ENCODE data around the gene TMEM145. TPM values are rescaled to one million over a fixed set of nuclear protein-coding genes. Genes with fewer than 3 reads are reported as not detected.

The TMEM145 gene
- polyA plus RNA-seq, 1 donor from 2014 or later = 30.9 TPM

DNA sequence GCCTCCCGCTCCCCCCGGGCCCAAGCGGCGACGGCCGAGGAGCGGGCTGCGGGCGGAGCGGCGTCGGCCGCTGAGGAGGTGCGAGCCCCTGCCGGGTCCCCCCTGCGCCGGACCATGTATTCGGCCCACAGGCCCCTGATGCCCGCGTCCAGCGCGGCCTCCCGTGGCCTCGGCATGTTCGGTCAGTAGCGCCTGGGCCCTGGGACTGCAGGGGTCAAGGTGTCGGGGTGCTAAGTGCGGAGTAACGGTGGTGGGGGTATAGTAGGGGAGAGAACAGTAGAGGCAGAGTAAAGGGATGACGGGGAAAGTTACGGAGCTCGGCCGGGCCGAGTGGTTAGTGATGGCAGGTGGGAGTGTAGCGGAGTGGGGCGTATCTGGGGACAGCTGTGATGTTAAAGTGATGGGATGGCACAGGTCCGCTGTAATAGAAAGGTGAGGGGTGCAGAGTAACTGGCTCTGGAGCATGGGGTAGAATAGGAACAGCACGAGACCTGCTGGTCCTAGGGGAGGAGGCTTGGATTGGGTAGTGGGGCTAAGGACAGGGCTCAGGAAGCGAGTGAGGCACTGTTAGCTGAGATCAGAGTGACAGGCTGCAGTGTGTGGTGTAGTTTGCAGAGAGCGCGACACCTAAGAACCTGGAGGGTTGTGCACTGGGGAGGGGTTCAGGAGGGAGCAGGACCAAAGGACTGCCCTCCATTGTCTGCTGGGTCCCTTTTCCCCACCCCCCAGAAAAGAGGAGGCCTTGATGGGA lies 28.3 kb upstream of the TMEM145 start:
- no peak overlapping the region for H2AFZ ChIP-seq (ENCODE audit: low read depth, low read length)
- no peaks in the 10 kb centered on the region for H3F3A ChIP-seq (ENCODE audit: insufficient read depth, low read length, poor library complexity, severe bottlenecking)
- peaks cover 10% of the 10 kb centered on the region for H4K20me1 ChIP-seq (ENCODE audit: insufficient read depth)
- H3K4me2 ChIP-seq (ENCODE audit: low read length) = peak overlapping the region; percentile 63
- H3K79me2 ChIP-seq (replicated peaks; ENCODE audit: insufficient read depth, low read length) = peaks cover 32% of the 10 kb centered on the region
- H3K27ac ChIP-seq (ENCODE audit: low read length) = peak overlapping the region; percentile 82
- no peaks in the 10 kb centered on the region for H3K9me2 ChIP-seq (ENCODE audit: insufficient read depth, low read length)
- no peak for TF ChIP-seq TAF1 (IDR thresholded peaks at IDR 0.05; ENCODE audit: low read depth)
- no peak for TF ChIP-seq EZH2 (IDR thresholded peaks at IDR 0.05; ENCODE audit: borderline replicate concordance, insufficient read depth, low read length, poor library complexity, severe bottlenecking)
- TF ChIP-seq, protein P1, sequence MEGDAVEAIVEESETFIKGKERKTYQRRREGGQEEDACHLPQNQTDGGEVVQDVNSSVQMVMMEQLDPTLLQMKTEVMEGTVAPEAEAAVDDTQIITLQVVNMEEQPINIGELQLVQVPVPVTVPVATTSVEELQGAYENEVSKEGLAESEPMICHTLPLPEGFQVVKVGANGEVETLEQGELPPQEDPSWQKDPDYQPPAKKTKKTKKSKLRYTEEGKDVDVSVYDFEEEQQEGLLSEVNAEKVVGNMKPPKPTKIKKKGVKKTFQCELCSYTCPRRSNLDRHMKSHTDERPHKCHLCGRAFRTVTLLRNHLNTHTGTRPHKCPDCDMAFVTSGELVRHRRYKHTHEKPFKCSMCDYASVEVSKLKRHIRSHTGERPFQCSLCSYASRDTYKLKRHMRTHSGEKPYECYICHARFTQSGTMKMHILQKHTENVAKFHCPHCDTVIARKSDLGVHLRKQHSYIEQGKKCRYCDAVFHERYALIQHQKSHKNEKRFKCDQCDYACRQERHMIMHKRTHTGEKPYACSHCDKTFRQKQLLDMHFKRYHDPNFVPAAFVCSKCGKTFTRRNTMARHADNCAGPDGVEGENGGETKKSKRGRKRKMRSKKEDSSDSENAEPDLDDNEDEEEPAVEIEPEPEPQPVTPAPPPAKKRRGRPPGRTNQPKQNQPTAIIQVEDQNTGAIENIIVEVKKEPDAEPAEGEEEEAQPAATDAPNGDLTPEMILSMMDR (IDR thresholded peaks at IDR 0.05; ENCODE audit: poor library complexity, severe bottlenecking) = no peak
- no peak for TF ChIP-seq SMC3 (conservative IDR thresholded peaks at IDR 0.05; ENCODE audit: poor library complexity)
- no peak for TF ChIP-seq RAD21 (conservative IDR thresholded peaks at IDR 0.05)
- no peak for TF ChIP-seq POLR2AphosphoS5 (IDR thresholded peaks at IDR 0.05)
- peak; percentile 27 for TF ChIP-seq MXI1 (conservative IDR thresholded peaks at IDR 0.05; ENCODE audit: poor library complexity, severe bottlenecking)
- TF ChIP-seq EP300 (conservative IDR thresholded peaks at IDR 0.05; ENCODE audit: poor library complexity, severe bottlenecking) = no peak
- TF ChIP-seq, protein P2, sequence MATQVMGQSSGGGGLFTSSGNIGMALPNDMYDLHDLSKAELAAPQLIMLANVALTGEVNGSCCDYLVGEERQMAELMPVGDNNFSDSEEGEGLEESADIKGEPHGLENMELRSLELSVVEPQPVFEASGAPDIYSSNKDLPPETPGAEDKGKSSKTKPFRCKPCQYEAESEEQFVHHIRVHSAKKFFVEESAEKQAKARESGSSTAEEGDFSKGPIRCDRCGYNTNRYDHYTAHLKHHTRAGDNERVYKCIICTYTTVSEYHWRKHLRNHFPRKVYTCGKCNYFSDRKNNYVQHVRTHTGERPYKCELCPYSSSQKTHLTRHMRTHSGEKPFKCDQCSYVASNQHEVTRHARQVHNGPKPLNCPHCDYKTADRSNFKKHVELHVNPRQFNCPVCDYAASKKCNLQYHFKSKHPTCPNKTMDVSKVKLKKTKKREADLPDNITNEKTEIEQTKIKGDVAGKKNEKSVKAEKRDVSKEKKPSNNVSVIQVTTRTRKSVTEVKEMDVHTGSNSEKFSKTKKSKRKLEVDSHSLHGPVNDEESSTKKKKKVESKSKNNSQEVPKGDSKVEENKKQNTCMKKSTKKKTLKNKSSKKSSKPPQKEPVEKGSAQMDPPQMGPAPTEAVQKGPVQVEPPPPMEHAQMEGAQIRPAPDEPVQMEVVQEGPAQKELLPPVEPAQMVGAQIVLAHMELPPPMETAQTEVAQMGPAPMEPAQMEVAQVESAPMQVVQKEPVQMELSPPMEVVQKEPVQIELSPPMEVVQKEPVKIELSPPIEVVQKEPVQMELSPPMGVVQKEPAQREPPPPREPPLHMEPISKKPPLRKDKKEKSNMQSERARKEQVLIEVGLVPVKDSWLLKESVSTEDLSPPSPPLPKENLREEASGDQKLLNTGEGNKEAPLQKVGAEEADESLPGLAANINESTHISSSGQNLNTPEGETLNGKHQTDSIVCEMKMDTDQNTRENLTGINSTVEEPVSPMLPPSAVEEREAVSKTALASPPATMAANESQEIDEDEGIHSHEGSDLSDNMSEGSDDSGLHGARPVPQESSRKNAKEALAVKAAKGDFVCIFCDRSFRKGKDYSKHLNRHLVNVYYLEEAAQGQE (IDR thresholded peaks at IDR 0.05; ENCODE audit: borderline replicate concordance) = no peak
- H3K9ac ChIP-seq (ENCODE audit: low read length) = peak overlapping the region; percentile 93
- peak overlapping the region; percentile 95 for H3K4me3 ChIP-seq (ENCODE audit: low read length)
- H3K36me3 ChIP-seq (ENCODE audit: insufficient read depth, low read length) = no peaks in the 10 kb centered on the region
- no peaks in the 10 kb centered on the region for H3K27me3 ChIP-seq (ENCODE audit: insufficient read depth, low read depth, low read length)
- no peaks in the 10 kb centered on the region for H3K9me3 ChIP-seq (ENCODE audit: low read length)

DNA sequence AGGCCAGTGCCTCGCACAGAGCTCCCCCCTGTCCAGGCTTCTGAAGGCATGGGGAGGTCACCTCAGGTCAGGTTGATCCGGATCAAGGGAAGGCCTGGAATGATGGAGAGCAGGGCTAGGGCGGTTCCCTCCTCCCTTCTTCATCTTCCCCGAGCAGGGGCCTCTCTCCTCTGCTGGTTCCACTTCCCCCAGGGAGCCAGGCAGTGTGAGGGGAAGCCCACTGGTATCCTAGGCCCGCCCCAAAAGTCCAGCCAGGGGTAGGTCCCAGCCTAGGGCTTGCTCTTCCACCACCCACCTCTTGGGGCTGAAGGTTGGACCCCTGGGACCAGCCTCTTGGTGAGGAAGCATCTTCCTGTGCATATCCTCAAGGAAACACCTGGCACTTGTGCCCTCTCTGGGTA lies 27.6 kb upstream of the TMEM145 start:
- H3K36me3 ChIP-seq (ENCODE audit: insufficient read depth, low read length) = no peaks in the 10 kb centered on the region
- no peaks in the 10 kb centered on the region for H3K9me3 ChIP-seq (ENCODE audit: low read length)

More for the DNA sequence above, 27.6 kb upstream of the TMEM145 start:
- H3K27ac ChIP-seq (ENCODE audit: low read length) = peak overlapping the region; percentile 82
- H4K20me1 ChIP-seq (ENCODE audit: insufficient read depth) = peaks cover 10% of the 10 kb centered on the region
- no peaks in the 10 kb centered on the region for H3K27me3 ChIP-seq (ENCODE audit: insufficient read depth, low read depth, low read length)
- H2AFZ ChIP-seq (ENCODE audit: low read depth, low read length) = no peak overlapping the region
- peak overlapping the region; percentile 95 for H3K4me3 ChIP-seq (ENCODE audit: low read length)
- TF ChIP-seq MXI1 (conservative IDR thresholded peaks at IDR 0.05; ENCODE audit: poor library complexity, severe bottlenecking) (no peak), RAD21 (conservative IDR thresholded peaks at IDR 0.05) (no peak), SMC3 (conservative IDR thresholded peaks at IDR 0.05; ENCODE audit: poor library complexity) (no peak), POLR2AphosphoS5 (IDR thresholded peaks at IDR 0.05) (no peak), EZH2 (IDR thresholded peaks at IDR 0.05; ENCODE audit: borderline replicate concordance, insufficient read depth, low read length, poor library complexity, severe bottlenecking) (no peak), TAF1 (IDR thresholded peaks at IDR 0.05; ENCODE audit: low read depth) (no peak), EP300 (conservative IDR thresholded peaks at IDR 0.05; ENCODE audit: poor library complexity, severe bottlenecking) (no peak)
- TF ChIP-seq, protein P1 (IDR thresholded peaks at IDR 0.05; ENCODE audit: poor library complexity, severe bottlenecking) = no peak
- TF ChIP-seq, protein P2 (IDR thresholded peaks at IDR 0.05; ENCODE audit: borderline replicate concordance) = no peak
- no peaks in the 10 kb centered on the region for H3K9me2 ChIP-seq (ENCODE audit: insufficient read depth, low read length)
- H3K79me2 ChIP-seq (replicated peaks; ENCODE audit: insufficient read depth, low read length) = peaks cover 32% of the 10 kb centered on the region
- H3K9ac ChIP-seq (ENCODE audit: low read length) = peak overlapping the region; percentile 93
- no peaks in the 10 kb centered on the region for H3F3A ChIP-seq (ENCODE audit: insufficient read depth, low read length, poor library complexity, severe bottlenecking)
- H3K4me2 ChIP-seq (ENCODE audit: low read length) = peak overlapping the region; percentile 63
